ENCODE measurements around the gene PLEKHB2. TPM values are rescaled to one million over a fixed set of nuclear protein-coding genes. Genes with fewer than 3 reads are reported as not detected.
"Not testable (repeated sequence)": the region's sequence is repeated elsewhere in the genome, so short reads cannot be mapped to it uniquely, and the experiment has no call there.

Gene PLEKHB2
- total RNA-seq, 1 donor from 2014 or later: 31.0 TPM

DNA sequence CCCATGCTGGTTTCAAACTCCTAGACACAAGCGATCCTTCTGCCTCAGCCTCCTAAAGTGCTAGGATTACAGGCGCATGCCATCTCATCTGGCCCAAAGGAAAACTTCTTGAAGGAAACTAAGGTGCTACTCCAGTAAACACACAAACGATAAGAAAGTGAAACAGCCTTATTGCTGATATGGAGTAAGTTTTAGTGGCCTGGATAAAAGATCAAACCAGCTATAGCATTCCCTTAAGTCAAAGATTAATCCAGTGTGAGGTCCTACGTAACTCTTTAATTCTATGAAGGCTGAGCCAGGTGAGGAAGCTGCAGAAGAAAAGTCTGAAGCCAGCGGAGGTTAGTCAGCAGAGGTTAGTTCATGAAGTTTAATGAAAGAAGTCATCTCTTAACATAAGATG, 63.4 kb downstream of the PLEKHB2 start:
- intact Hi-C loops (cut with DNase I): no loop called here
- DNase-seq (no peak), ATAC-seq (ENCODE audit: poor library complexity) (no peak)

DNA sequence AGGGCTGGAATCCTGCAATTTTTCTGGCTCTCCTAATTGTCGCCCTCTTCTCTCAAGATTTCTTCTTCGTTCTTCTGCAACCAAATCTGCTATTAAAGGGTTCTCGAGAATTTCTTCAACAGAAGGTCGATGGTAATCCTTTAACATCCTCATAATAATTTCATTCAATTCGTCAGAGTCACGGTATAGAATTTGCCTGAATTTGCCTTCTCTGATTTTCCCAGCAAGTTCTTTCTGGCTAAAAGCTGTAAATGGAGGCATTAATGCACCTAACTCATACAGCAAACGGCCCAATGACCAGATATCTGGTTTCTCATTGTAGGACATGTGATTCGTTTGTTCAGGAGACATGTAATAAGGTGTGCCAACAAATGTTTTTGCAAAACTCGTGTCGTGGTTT, 72.9 kb downstream of the PLEKHB2 start:
- ATAC-seq (ENCODE audit: poor library complexity); intact Hi-C loops (cut with DNase I); DNase-seq: not testable (repeated sequence)

DNA sequence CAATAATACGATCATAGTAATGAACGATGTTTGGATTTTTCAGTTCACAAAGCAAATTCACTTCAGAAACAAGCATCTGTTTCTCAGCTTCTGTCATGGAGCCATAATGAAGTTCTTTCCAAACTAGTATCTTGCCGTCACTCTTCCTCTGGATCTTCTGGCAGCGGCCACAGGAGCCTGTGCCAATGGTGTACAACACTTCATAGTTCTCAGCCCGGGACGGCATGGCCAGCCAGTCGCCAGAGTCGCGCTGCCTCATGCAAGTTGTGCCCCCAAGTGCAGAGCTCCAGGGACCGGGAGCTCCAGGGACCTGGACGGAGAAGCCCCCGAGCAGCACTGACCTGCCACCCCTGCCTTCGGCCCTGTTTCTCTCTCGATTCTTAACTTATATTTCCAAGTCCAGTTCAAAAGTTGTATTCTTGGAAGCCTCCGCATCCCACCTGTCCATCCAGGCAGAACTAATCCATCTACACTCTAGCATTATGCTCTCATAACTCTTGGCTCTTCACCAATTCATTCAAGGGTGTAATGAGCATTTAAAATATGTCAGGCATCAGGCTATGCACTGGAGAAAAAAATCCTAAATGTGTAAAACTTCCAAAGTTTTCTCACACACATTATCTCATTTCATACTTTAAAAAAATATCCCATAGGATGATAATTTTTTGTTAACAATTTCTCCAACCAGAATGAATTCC, 73.7 kb downstream of the PLEKHB2 start:
- ATAC-seq (ENCODE audit: poor library complexity); intact Hi-C loops (cut with DNase I): not testable (repeated sequence)
- peak; percentile 63 for DNase-seq

DNA sequence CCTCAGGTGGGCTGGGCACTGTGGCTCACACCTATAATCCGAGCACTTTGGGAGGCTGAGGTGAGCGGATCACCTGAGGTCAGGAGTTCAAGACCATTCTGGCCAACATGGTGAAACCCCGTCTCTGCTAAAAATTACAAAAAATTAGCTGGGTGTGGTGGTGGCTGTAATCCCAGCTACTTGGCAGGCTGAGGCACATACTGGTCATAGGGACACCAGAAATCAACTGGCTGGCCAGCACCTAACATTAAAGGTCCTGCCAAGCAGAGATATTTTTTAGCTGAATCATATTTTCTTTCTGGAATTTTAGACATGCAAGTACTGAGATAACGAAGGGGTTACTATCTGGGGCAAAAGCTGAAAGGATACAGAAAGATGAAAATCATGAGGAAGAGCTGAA, 76.3 kb downstream of the PLEKHB2 start:
- ATAC-seq (ENCODE audit: poor library complexity); DNase-seq; intact Hi-C loops (cut with DNase I): not testable (repeated sequence)

DNA sequence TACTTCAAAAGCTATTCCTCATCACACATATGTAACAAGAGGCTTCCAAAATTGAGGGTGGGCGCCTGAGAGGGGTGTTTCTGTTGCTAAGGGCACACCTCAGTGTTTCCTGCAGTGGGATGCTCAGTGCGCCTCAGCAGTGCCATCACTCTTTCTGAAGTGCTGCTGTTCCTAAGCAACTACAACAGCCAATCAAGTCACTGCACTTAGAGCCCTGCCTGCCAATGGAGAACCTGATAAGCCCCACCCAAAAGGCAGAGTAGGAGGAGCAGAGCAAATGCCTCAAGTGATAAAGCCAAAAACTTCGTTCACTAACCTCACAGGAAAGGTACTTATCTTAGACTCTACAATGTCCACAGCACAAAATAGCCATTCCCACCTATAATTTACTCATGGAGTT, 88.3 kb downstream of the PLEKHB2 start:
- ATAC-seq (ENCODE audit: poor library complexity); DNase-seq; intact Hi-C loops (cut with DNase I): not testable (repeated sequence)

DNA sequence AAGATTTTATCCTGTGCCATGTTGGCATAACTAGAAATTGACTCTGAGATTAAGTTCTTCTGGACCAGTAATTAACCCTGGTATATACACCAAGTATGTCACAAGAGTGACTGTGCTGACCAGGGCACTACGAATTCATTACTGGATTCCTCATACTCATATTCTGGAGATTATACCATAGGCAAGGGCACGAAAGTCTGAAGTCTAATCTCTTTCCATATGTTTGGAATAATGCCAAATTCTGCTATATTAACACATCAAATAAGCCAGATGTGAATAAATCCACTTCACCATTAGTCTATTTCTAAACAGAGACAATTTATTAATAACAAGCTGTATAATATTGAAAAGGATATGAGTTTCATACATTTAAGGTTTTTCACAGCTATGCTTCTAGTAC, 91.0 kb downstream of the PLEKHB2 start:
- intact Hi-C loops (cut with DNase I); ATAC-seq (ENCODE audit: poor library complexity); DNase-seq: not testable (repeated sequence)

Other genes with a start within 250 kb of the PLEKHB2 start
- gene FAM168B, start 11.9 kb upstream of the PLEKHB2 start, total RNA-seq: 83.6 TPM
- not detected for gene POTEE, start 104.2 kb downstream of the PLEKHB2 start, total RNA-seq